ENCODE data around the gene CLK4. TPM values are rescaled to one million over a fixed set of nuclear protein-coding genes. Genes with fewer than 3 reads are reported as not detected.

Gene CLK4
- 25.0 and 27.8 TPM in 2 replicates for total RNA-seq

GRCh38 chr5:178626484-178627258, at the start of gene CLK4:
Gene CLK4 (minus strand): TSS chr5:178627050. CDS start chr5:178623416, 3,634 bp downstream.

GRCh38 chr5:178590141-178590923, 36.5 kb downstream of the CLK4 start, which contains the start of gene COL23A1:
Gene COL23A1 (minus strand): TSS chr5:178590393.

Other genes starting within 250 kb of the CLK4 start
- under 0.01 TPM in 1 of 2 replicates, not detected in the other for gene COL23A1, start 36.7 kb downstream of the CLK4 start, total RNA-seq
- 5.1 and 6.6 TPM in 2 replicates for gene ZNF354A, start 103.6 kb upstream of the CLK4 start, total RNA-seq
- 5.8 and 6.5 TPM in 2 replicates for gene ZNF354B, start 232.9 kb upstream of the CLK4 start, total RNA-seq

Data from smooth muscle cell of bladder (primary cell).